ENCODE data around the gene MSI2.

DNA sequence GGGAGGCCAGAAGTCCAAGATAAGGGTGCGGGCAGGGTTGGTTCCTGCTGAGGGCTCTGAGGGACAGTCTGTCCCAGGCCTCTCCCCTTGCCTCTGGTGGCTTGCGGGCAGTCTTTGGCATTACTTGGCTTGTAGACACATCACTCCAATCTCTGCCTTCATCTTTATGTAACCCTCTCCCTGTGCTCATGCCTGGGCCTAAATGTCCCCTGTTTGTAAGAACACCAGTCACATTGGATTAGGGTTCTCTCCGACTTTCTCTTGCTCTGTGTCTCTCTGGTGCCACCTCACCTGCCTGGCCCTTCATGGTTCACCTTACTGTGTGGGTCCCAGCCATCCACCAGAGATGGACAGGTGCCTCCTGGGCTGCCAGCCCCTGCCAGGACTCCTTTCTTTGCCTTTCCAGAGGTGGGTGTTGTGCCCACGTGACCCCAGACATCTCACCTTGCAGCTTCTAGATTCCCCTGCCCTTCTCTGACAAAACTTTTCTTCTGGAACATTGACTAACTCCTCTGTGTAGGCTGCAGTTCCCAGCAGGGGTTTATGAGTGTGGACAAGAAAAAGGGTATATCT, 205.8 kb downstream of the MSI2 start:
- TF ChIP-seq POLR2AphosphoS5 (IDR thresholded peaks at IDR 0.05): no peak
- TF ChIP-seq, protein P1, sequence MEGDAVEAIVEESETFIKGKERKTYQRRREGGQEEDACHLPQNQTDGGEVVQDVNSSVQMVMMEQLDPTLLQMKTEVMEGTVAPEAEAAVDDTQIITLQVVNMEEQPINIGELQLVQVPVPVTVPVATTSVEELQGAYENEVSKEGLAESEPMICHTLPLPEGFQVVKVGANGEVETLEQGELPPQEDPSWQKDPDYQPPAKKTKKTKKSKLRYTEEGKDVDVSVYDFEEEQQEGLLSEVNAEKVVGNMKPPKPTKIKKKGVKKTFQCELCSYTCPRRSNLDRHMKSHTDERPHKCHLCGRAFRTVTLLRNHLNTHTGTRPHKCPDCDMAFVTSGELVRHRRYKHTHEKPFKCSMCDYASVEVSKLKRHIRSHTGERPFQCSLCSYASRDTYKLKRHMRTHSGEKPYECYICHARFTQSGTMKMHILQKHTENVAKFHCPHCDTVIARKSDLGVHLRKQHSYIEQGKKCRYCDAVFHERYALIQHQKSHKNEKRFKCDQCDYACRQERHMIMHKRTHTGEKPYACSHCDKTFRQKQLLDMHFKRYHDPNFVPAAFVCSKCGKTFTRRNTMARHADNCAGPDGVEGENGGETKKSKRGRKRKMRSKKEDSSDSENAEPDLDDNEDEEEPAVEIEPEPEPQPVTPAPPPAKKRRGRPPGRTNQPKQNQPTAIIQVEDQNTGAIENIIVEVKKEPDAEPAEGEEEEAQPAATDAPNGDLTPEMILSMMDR (IDR thresholded peaks at IDR 0.05): no peak

Data from sigmoid colon (tissue), 4 donors.